Spleen (tissue), 7 donors: Measurements from ENCODE around the gene IDE.

Experiments used
- POLR2A ChIP-seq, 3 donors: fragments of 450-650 bp; IDR thresholded peaks; one replicate each; pipeline ENCODE4 v1.5.1; 2017; ENCODE audit warnings: antibody characterized with exemption in 3 of 3, mild to moderate bottlenecking in 1 of 3
- POLR2AphosphoS5 ChIP-seq, 3 donors: sonication (generic); formaldehyde crosslinking; IDR thresholded peaks; one replicate each; pipeline ENCODE4 v1.5.1; 2017; ENCODE audit warnings: antibody characterized with exemption in 3 of 3
- TF ChIP-seq, protein P1 (sequence below), 11 experiments: fragments of 200-600 bp in 7 of 11; fragments of 450-650 bp in 4 of 11; sonication (generic) in 4 of 11; IDR thresholded peaks in 8 of 11; conservative IDR thresholded peaks in 3 of 11; 1 replicate in 7 of 11; 2 replicates in 4 of 11; pipeline versions ENCODE4 v1.4.0 to v1.8.0; 2016 to 2021; ENCODE audit warnings: antibody characterized with exemption in 11 of 11, inconsistent platforms in 4 of 11, mild to moderate bottlenecking in 1 of 11
- donor health status: DM: no; HTN: no; CAD: no; lungs with moderate emphysema.
- donor health status: DM: no; HTN: no; CAD: no.
- donor health status: DM: no; HTN: no; CAD: no.

- TF ChIP-seq POLR2A (IDR thresholded peaks at IDR 0.05) = no peak
- TF ChIP-seq, protein P1, sequence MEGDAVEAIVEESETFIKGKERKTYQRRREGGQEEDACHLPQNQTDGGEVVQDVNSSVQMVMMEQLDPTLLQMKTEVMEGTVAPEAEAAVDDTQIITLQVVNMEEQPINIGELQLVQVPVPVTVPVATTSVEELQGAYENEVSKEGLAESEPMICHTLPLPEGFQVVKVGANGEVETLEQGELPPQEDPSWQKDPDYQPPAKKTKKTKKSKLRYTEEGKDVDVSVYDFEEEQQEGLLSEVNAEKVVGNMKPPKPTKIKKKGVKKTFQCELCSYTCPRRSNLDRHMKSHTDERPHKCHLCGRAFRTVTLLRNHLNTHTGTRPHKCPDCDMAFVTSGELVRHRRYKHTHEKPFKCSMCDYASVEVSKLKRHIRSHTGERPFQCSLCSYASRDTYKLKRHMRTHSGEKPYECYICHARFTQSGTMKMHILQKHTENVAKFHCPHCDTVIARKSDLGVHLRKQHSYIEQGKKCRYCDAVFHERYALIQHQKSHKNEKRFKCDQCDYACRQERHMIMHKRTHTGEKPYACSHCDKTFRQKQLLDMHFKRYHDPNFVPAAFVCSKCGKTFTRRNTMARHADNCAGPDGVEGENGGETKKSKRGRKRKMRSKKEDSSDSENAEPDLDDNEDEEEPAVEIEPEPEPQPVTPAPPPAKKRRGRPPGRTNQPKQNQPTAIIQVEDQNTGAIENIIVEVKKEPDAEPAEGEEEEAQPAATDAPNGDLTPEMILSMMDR (IDR thresholded peaks at IDR 0.05 in 8 of 11, conservative IDR thresholded peaks at IDR 0.05 in 3 of 11) = no peak
- TF ChIP-seq POLR2AphosphoS5 (IDR thresholded peaks at IDR 0.05) = no peak
Measured at GRCh38 chr10:92619368-92619767, 45.5 kb upstream of the IDE start.
